Posterior vena cava (tissue), 2 donors: ENCODE results near the gene USE1. TPM values are rescaled to one million over a fixed set of nuclear protein-coding genes. Genes with fewer than 3 reads are reported as not detected.

Experiments
- DNase-seq: peaks from one replicate; pipeline ENCODE4 v3.0.0-alpha.2; 2020; ENCODE audit warnings: low spot score
- intact Hi-C, 2 donors: fragments of 100-400 bp; cut with DNase I; formaldehyde crosslinking; loops; one replicate each; pipeline versions ENCODE4 v1.14.1 to v1.14.2; 2022 to 2023
- total RNA-seq, 2 donors: library from RNA; stranded (reverse); fragmentation: NEBNext Ultra II Directional; extraction: Animal tissue kit (Norgen Biotek cat#: 25700); gene quantifications; one replicate each; pipeline ENCODE4 v1.2.1, GENCODE V29; 2021
- donor health status: DM: yes; HTN: yes; CAD: no.
- donor health status: DM: yes; HTN: yes; CAD: no.

The USE1 gene
- total RNA-seq, 2 donors from 2014 or later: 16.4 to 17.6 TPM

- DNase-seq: no peak
- intact Hi-C loops: no loop called here
Measured at GRCh38 chr19:17227798-17228367, 12.7 kb downstream of the USE1 start.

- intact Hi-C loops: no loop called here
- DNase-seq: no peak
Measured at GRCh38 chr19:17229890-17230289, 14.7 kb downstream of the USE1 start.

GRCh38 chr19:17232258-17232657, 17.1 kb downstream of the USE1 start:
- intact Hi-C loops: no loop called here

GRCh38 chr19:17234911-17235299, 19.7 kb downstream of the USE1 start:
- intact Hi-C loops: loop anchor here in 1 of 2 donors (1.0 kb wide), 1 partner anchor 23 kb away; no protein-coding TSS in a partner anchor
- peak; percentile 87 for DNase-seq

More at GRCh38 chr19:17232258-17232657, 17.1 kb downstream of the USE1 start:
- DNase-seq: peak; percentile 79

GRCh38 chr19:17235300-17235970, 20.3 kb downstream of the USE1 start:
- intact Hi-C loops: no loop called here
- peak; percentile 92 for DNase-seq

- no peak for DNase-seq
- intact Hi-C loops: no loop called here
Measured at GRCh38 chr19:17235971-17236777, 21.0 kb downstream of the USE1 start.

GRCh38 chr19:17236811-17237543, 21.8 kb downstream of the USE1 start:
- no peak for DNase-seq
- intact Hi-C loops: no loop called here

GRCh38 chr19:17237747-17238706, 22.9 kb downstream of the USE1 start:
- no peak for DNase-seq
- intact Hi-C loops: no loop called here

GRCh38 chr19:17240062-17240752, 25.1 kb downstream of the USE1 start:
- intact Hi-C loops: no loop called here

GRCh38 chr19:17240826-17241399, 25.8 kb downstream of the USE1 start:
- intact Hi-C loops: no loop called here
- DNase-seq: no peak

More at GRCh38 chr19:17240062-17240752, 25.1 kb downstream of the USE1 start:
- DNase-seq: peak; percentile 75

- DNase-seq: no peak
- intact Hi-C loops: no loop called here
Measured at GRCh38 chr19:17242431-17243208, 27.5 kb downstream of the USE1 start.

GRCh38 chr19:17243211-17243829, 28.2 kb downstream of the USE1 start:
- no peak for DNase-seq
- intact Hi-C loops: no loop called here

- intact Hi-C loops: no loop called here
- DNase-seq: peak; percentile 81
Measured at GRCh38 chr19:17243830-17244617, 28.9 kb downstream of the USE1 start.

- intact Hi-C loops: no loop called here
- peak; percentile 85 for DNase-seq
Measured at GRCh38 chr19:17244618-17245534, 29.7 kb downstream of the USE1 start.

GRCh38 chr19:17245535-17245984, 30.4 kb downstream of the USE1 start, which contains the start of gene NR2F6:
NR2F6 (minus strand) TSS chr19:17245919; CDS start chr19:17245220, 699 bp downstream.
- intact Hi-C loops: no loop called here
- no peak for DNase-seq
